KMS-11 (cell line): ENCODE data around the gene IL17RD.

Experiments
- H2AFZ ChIP-seq: fragments of 200-600 bp; sonication (generic); 2 replicates; pipeline ENCODE4 v1.6.1; 2016; ENCODE audit warnings: antibody characterized with exemption, mixed run types, low read depth
- H3K27ac ChIP-seq: fragments of 200-600 bp; sonication (generic); 2 replicates; pipeline ENCODE4 v1.6.1; 2016; ENCODE audit warnings: mild to moderate bottlenecking, mixed run types
- H3K27me3 ChIP-seq: fragments of 200-600 bp; sonication (generic); 2 replicates; pipeline ENCODE4 v1.6.1; 2017; ENCODE audit warnings: mild to moderate bottlenecking, low read depth, mixed run types, moderate library complexity; ENCODE audit not compliant: insufficient read depth
- H3K36me3 ChIP-seq: fragments of 200-600 bp; sonication (generic); 2 replicates; pipeline ENCODE4 v1.6.1; 2017; ENCODE audit warnings: mild to moderate bottlenecking, mixed run types; ENCODE audit not compliant: insufficient read depth
- H3K4me1 ChIP-seq: fragments of 200-600 bp; sonication (generic); 2 replicates; pipeline ENCODE4 v1.6.1; 2016; ENCODE audit warnings: mild to moderate bottlenecking, low read depth, mixed run types; ENCODE audit not compliant: poor library complexity, severe bottlenecking
- H3K4me2 ChIP-seq: fragments of 200-600 bp; sonication (generic); 2 replicates; pipeline ENCODE4 v1.7.0; 2016; ENCODE audit warnings: mild to moderate bottlenecking, mixed run types
- H3K4me3 ChIP-seq: fragments of 200-600 bp; sonication (generic); IDR thresholded peaks from 2 replicates; pipeline ENCODE4 v1.6.1; 2017; ENCODE audit warnings: low read depth, low read length, mixed read lengths; ENCODE audit not compliant: insufficient read depth
- H3K79me2 ChIP-seq: fragments of 200-600 bp; sonication (generic); 2 replicates; pipeline ENCODE4 v1.6.1; 2016; ENCODE audit warnings: low read depth, mixed run types; ENCODE audit not compliant: insufficient read depth
- H3K9ac ChIP-seq: fragments of 200-600 bp; sonication (generic); 2 replicates; pipeline ENCODE4 v1.6.1; 2016; ENCODE audit warnings: mild to moderate bottlenecking, mixed run types
- H4K20me1 ChIP-seq: fragments of 200-600 bp; sonication (generic); 2 replicates; pipeline ENCODE4 v1.6.1; 2016; ENCODE audit warnings: mild to moderate bottlenecking, mixed run types; ENCODE audit not compliant: insufficient read depth
- CTCF ChIP-seq: fragments of 200-600 bp; sonication (generic); conservative IDR thresholded peaks from 2 replicates; pipeline ENCODE4 v1.6.1; 2017; ENCODE audit warnings: low read depth, mild to moderate bottlenecking, antibody characterized with exemption, low read length, moderate library complexity, mixed read lengths

Gene IL17RD

GRCh38 chr3:57112206-57112605 lies 52.9 kb downstream of the IL17RD start:
- TF ChIP-seq CTCF = peak; percentile 31; the same call in 1 of the 2 replicates
- Histone ChIP-seq H3K4me2 (no peak overlapping the region), H3K27me3 (no peaks in the 10 kb centered on the region), H3K27ac (no peak overlapping the region), H3K4me1 (no peaks in the 10 kb centered on the region), H3K9ac (no peak overlapping the region), H3K36me3 (no peaks in the 10 kb centered on the region), H3K4me3 (no peak overlapping the region), H2AFZ (no peak overlapping the region), H3K79me2 (no peaks in the 10 kb centered on the region), H4K20me1 (no peaks in the 10 kb centered on the region)

GRCh38 chr3:57110798-57111197 lies 54.4 kb downstream of the IL17RD start:
- Histone ChIP-seq H3K27me3 (no peaks in the 10 kb centered on the region), H3K4me1 (no peaks in the 10 kb centered on the region), H3K4me3 (no peak overlapping the region), H3K9ac (no peak overlapping the region), H3K4me2 (no peak overlapping the region), H3K79me2 (no peaks in the 10 kb centered on the region), H3K27ac (no peak overlapping the region), H3K36me3 (no peaks in the 10 kb centered on the region), H2AFZ (no peak overlapping the region), H4K20me1 (no peaks in the 10 kb centered on the region)
- TF ChIP-seq CTCF = no peak

- Histone ChIP-seq H3K4me2 (no peak overlapping the region), H3K79me2 (no peaks in the 10 kb centered on the region), H3K27ac (no peak overlapping the region), H3K4me3 (no peak overlapping the region), H4K20me1 (no peaks in the 10 kb centered on the region), H3K36me3 (no peaks in the 10 kb centered on the region), H3K9ac (no peak overlapping the region), H3K27me3 (no peaks in the 10 kb centered on the region), H2AFZ (no peak overlapping the region), H3K4me1 (no peaks in the 10 kb centered on the region)
- no peak for TF ChIP-seq CTCF
Measured at GRCh38 chr3:57110214-57110613, 54.9 kb downstream of the IL17RD start.

- Histone ChIP-seq H3K4me1 (no peaks in the 10 kb centered on the region), H2AFZ (no peak overlapping the region), H3K36me3 (no peaks in the 10 kb centered on the region), H3K4me2 (no peak overlapping the region), H3K27me3 (no peaks in the 10 kb centered on the region), H3K79me2 (no peaks in the 10 kb centered on the region), H3K4me3 (no peak overlapping the region), H3K9ac (no peak overlapping the region), H3K27ac (no peak overlapping the region), H4K20me1 (no peaks in the 10 kb centered on the region)
- TF ChIP-seq CTCF = no peak
Measured at GRCh38 chr3:57109437-57110199, 55.5 kb downstream of the IL17RD start.
